ENCODE measurements around the gene TSPAN32.

The TSPAN32 gene

GRCh38 chr11:2366733-2367132 is 64.9 kb downstream of the TSPAN32 start:
- DNase-seq (ENCODE audit: low read depth): no peak

DNA sequence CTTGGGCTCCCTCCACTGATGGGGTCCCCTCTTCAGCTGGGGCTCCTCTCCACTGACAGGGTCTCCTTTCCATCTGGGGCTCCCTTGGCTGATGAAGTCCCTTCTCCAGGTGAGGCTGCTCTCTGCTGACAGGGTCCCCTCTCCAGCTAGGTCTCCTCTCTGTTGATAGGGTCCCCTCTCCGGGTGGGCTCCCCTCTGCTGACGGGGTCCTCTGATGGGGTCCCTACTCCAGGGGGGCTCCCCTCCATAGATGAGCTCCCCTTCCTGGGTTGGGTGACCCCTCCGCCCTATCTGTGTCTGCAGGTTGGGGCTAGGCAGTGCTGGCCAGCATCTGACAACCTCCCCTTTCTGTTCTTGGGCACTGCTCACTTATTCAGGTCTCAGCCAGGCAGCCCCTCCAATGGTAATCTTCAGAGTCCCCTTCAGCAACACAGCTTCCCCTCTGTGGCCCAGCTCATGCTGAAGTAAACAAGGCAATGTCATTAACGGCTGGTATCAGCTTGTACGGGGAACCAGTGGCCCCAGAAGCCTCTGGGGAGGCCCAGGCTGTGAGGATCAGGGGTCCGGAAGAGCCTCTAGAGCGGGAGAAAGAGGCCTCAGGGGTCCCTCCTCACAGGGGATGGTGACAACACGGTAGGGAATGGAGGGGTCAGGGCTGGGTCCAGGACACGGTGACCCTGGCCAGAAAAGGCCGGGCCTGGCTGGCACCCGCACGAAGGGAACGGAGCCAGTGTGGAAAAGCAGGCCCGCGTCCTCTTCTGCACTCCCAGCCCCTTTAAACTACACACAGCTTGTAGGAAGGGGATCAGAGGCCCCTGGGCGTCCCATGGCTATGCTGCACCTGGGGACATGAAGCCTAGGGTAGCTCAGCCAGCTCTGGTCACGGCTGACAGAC is 65.7 kb downstream of the TSPAN32 start:
- DNase-seq (ENCODE audit: low read depth): no peak

Data from activated gamma-delta T cell treated with anti-CD3 and anti-CD28 coated beads, Interleukin-2, amount 50 U/mL, for 16 hours (primary cell).